ENCODE measurements around the gene KDM4F. TPM values are rescaled to one million over a fixed set of nuclear protein-coding genes. Genes with fewer than 3 reads are reported as not detected.

The KDM4F gene
- total RNA-seq, 6 experiments from 2014 or later = not detected

GRCh38 chr11:95091663-95092180 is 42.5 kb downstream of the KDM4F start:
- H3K4me3 Mint-ChIP-seq = peak overlapping the region; percentile 1; the same call in 1 of the 2 replicates
- DNase-seq = no peak
- no peaks in the 10 kb centered on the region for H3K36me3 Mint-ChIP-seq (ENCODE audit: low read depth)
- H3K27ac Mint-ChIP-seq = 0 out of 2 replicates have a peak overlapping the region, but pooled peaks have one; percentile 12
- peaks cover 57% of the 10 kb centered on the region for H3K4me1 Mint-ChIP-seq (ENCODE audit: low read depth)
- TF ChIP-seq CTCF (IDR thresholded peaks at IDR 0.05) = no peak
- no peaks in the 10 kb centered on the region for H3K9me3 Mint-ChIP-seq
- no peaks in the 10 kb centered on the region; the same call in 1 of the 2 replicates for H3K27me3 Mint-ChIP-seq (ENCODE audit: insufficient read depth)

GRCh38 chr11:95092549-95093324 is 43.5 kb downstream of the KDM4F start:
- H3K9me3 Mint-ChIP-seq = no peaks in the 10 kb centered on the region
- H3K36me3 Mint-ChIP-seq (ENCODE audit: low read depth) = no peaks in the 10 kb centered on the region
- H3K27me3 Mint-ChIP-seq (ENCODE audit: insufficient read depth) = no peaks in the 10 kb centered on the region
- H3K4me3 Mint-ChIP-seq = peak overlapping the region; percentile 32; the same call in 1 of the 2 replicates
- H3K27ac Mint-ChIP-seq = peak overlapping the region; percentile 77
- TF ChIP-seq CTCF (IDR thresholded peaks at IDR 0.05) = peak; percentile 78
- DNase-seq = peak; percentile 73
- H3K4me1 Mint-ChIP-seq (ENCODE audit: low read depth) = peaks cover 62% of the 10 kb centered on the region

GRCh38 chr11:95093548-95093947 is 44.3 kb downstream of the KDM4F start:
- Mint-ChIP-seq H3K27ac (peak overlapping the region; percentile 77), H3K36me3 (ENCODE audit: low read depth) (no peaks in the 10 kb centered on the region)

GRCh38 chr11:95095858-95096587 is 46.8 kb downstream of the KDM4F start:
- peak; percentile 26 for DNase-seq
- Mint-ChIP-seq H3K27ac (peak overlapping the region; percentile 16; the same call in 1 of the 2 replicates), H3K9me3 (no peaks in the 10 kb centered on the region), H3K36me3 (ENCODE audit: low read depth) (no peaks in the 10 kb centered on the region), H3K4me3 (peak overlapping the region; percentile 59; the same call in 1 of the 2 replicates), H3K27me3 (ENCODE audit: insufficient read depth) (no peaks in the 10 kb centered on the region), H3K4me1 (ENCODE audit: low read depth) (peaks cover 54% of the 10 kb centered on the region)
- no peak for TF ChIP-seq CTCF (IDR thresholded peaks at IDR 0.05)

More at GRCh38 chr11:95093548-95093947, 44.3 kb downstream of the KDM4F start:
- peak overlapping the region; percentile 32; the same call in 1 of the 2 replicates for H3K4me3 Mint-ChIP-seq
- no peak for TF ChIP-seq CTCF (IDR thresholded peaks at IDR 0.05)
- H3K27me3 Mint-ChIP-seq (ENCODE audit: insufficient read depth) = no peaks in the 10 kb centered on the region
- no peaks in the 10 kb centered on the region for H3K9me3 Mint-ChIP-seq
- H3K4me1 Mint-ChIP-seq (ENCODE audit: low read depth) = peaks cover 63% of the 10 kb centered on the region
- DNase-seq = no peak

- Mint-ChIP-seq H3K9me3 (no peaks in the 10 kb centered on the region), H3K4me1 (ENCODE audit: low read depth) (peaks cover 42% of the 10 kb centered on the region), H3K4me3 (no peak overlapping the region)
Measured at GRCh38 chr11:95097209-95097608, 48.0 kb downstream of the KDM4F start.

More at GRCh38 chr11:95097209-95097608, 48.0 kb downstream of the KDM4F start:
- DNase-seq = no peak
- TF ChIP-seq CTCF (IDR thresholded peaks at IDR 0.05) = no peak
- no peaks in the 10 kb centered on the region for H3K27me3 Mint-ChIP-seq (ENCODE audit: insufficient read depth)
- no peaks in the 10 kb centered on the region for H3K36me3 Mint-ChIP-seq (ENCODE audit: low read depth)
- H3K27ac Mint-ChIP-seq = no peak overlapping the region
